ENCODE measurements around the gene CYB5B.

The CYB5B gene

DNA sequence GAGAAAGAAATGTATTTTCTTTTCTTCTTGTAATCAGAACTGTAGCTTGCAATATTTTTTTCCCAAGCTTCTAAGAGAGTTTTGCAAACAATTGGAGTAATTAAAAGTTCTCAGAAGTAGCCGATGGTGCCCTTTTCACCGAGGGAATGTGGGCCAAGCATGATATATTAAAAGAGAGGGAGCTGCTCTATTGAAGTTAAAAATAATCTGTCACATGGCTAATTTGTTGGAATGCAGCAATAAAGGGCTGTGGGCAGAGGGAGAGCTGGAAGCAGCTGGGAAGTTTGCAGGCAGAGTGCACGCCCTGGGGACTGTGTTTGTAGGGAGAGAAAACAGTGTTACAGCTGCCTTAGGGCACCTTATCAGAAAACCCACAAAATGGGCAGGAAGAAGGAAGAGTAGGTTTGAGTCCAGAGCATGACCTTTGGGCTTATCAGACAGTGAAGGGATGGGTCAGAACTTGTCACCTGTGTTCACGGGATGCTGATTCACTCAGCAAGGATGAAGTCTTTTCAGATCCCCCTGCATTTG lies 20.1 kb upstream of the CYB5B start:
- H3K4me3 Mint-ChIP-seq: no peak overlapping the region
- H3K27me3 Mint-ChIP-seq: no peaks in the 10 kb centered on the region
- no peaks in the 10 kb centered on the region for H3K36me3 Mint-ChIP-seq
- H3K9me3 Mint-ChIP-seq: no peaks in the 10 kb centered on the region
- ATAC-seq: no peak
- peaks cover 16% of the 10 kb centered on the region for H3K4me1 Mint-ChIP-seq
- no peak overlapping the region for H3K27ac Mint-ChIP-seq

DNA sequence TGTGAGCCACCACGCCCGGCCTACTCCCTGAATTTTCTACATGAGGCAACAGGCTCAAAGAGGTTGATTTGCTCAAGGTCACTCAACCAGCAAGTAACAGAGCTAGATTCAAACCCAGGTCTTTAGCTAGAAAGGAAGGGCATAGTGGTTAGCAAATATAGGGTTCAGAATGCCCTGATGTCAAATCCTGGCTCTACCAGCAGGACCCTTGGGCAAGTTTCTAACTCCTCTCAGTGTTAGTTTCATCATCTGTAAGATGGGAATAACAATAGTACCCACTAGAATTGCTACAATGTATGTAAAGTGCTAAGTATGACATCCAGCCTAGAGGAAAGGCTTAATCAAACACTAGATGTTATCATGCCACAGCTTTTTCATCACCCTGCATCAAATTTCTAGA lies 19.1 kb upstream of the CYB5B start:
- Mint-ChIP-seq H3K27ac (no peak overlapping the region), H3K4me3 (no peak overlapping the region), H3K27me3 (no peaks in the 10 kb centered on the region), H3K4me1 (peaks cover 19% of the 10 kb centered on the region), H3K9me3 (no peaks in the 10 kb centered on the region), H3K36me3 (no peaks in the 10 kb centered on the region)
- no peak for ATAC-seq

- Mint-ChIP-seq H3K27me3 (no peaks in the 10 kb centered on the region), H3K4me3 (no peak overlapping the region), H3K4me1 (peaks cover 19% of the 10 kb centered on the region), H3K36me3 (no peaks in the 10 kb centered on the region), H3K9me3 (no peaks in the 10 kb centered on the region), H3K27ac (no peak overlapping the region)
- no peak for ATAC-seq
These were observed 18.7 kb upstream of the CYB5B start for GRCh38 chr16:69405757-69406156.

GRCh38 chr16:69406780-69407331 lies 17.6 kb upstream of the CYB5B start:
- ATAC-seq: no peak
- Mint-ChIP-seq H3K27ac (no peak overlapping the region), H3K4me3 (no peak overlapping the region), H3K36me3 (no peaks in the 10 kb centered on the region), H3K9me3 (no peaks in the 10 kb centered on the region), H3K4me1 (peaks cover 17% of the 10 kb centered on the region), H3K27me3 (no peaks in the 10 kb centered on the region)

GRCh38 chr16:69407702-69408323 lies 16.6 kb upstream of the CYB5B start:
- Mint-ChIP-seq H3K27me3 (no peaks in the 10 kb centered on the region), H3K4me1 (peaks cover 7% of the 10 kb centered on the region), H3K27ac (no peak overlapping the region), H3K4me3 (no peak overlapping the region), H3K36me3 (no peaks in the 10 kb centered on the region), H3K9me3 (no peaks in the 10 kb centered on the region)
- no peak for ATAC-seq

DNA sequence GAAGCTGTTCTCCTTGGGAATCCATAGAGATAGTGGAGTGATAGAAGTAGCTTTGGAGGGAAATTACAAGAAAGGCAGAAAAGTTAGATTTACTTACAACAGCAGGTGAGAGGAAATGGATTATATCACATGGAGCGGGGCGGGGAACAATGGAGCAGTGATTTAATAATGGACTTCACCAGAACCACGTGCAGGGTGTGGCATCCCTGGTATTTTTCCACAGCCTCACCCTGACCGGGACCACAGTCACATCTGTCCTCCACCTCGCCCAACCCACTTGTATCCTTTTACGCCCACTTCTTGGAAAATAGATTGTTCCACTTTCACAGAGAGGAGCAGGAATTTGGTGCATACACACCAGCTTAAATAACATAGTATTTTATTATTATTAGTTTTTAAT lies 15.9 kb upstream of the CYB5B start:
- H3K27ac Mint-ChIP-seq: no peak overlapping the region

DNA sequence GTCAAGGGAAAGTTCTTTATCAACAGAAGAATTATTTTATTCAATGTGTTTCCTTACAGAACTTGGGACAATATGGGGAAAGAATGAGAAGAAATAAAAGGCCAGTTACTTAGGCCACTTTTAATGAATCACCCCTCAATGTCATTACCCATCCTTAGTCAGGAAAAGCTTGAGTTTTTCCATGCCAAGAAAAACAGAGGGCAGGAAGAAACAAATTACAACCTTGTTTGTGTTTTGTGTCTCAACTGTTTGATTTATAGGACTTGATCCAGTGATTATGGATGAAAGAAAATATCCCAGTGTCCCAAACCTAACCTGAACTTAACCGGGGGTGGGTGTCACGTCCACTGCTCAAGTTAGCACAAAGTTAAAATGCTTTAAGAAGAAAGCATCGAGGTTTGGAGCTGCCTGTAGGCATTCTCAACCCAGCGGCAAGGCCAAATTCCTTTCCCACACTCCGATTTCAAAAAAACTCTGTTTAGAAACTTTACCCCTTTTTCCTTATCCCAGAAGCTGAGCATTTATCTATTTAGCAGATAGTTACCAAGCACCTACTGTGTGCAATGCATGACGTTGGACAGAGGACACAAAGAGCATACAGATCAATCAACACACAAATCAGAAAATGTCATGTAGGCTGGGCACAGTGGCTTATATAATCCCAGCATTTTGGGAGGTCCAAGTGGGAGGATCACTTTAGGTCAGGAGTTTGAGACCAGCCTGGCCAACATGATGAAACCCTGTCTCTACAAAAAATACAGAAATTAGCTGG lies 14.0 kb upstream of the CYB5B start:
- Mint-ChIP-seq H3K4me3 (no peak overlapping the region), H3K4me1 (peaks cover 6% of the 10 kb centered on the region), H3K27ac (peak overlapping the region; percentile 32), H3K36me3 (no peaks in the 10 kb centered on the region), H3K27me3 (no peaks in the 10 kb centered on the region), H3K9me3 (no peaks in the 10 kb centered on the region)
- ATAC-seq: no peak

More for the DNA sequence above, 15.9 kb upstream of the CYB5B start:
- H3K4me1 Mint-ChIP-seq: peaks cover 6% of the 10 kb centered on the region
- no peaks in the 10 kb centered on the region for H3K27me3 Mint-ChIP-seq
- no peak for ATAC-seq
- H3K4me3 Mint-ChIP-seq: no peak overlapping the region
- no peaks in the 10 kb centered on the region for H3K36me3 Mint-ChIP-seq
- no peaks in the 10 kb centered on the region for H3K9me3 Mint-ChIP-seq

GRCh38 chr16:69411064-69411985 lies 13.1 kb upstream of the CYB5B start:
- Mint-ChIP-seq H3K4me3 (no peak overlapping the region), H3K27ac (peak overlapping the region; percentile 32), H3K4me1 (peaks cover 6% of the 10 kb centered on the region), H3K9me3 (no peaks in the 10 kb centered on the region), H3K27me3 (no peaks in the 10 kb centered on the region), H3K36me3 (no peaks in the 10 kb centered on the region)
- no peak for ATAC-seq

GRCh38 chr16:69412287-69412686 lies 12.1 kb upstream of the CYB5B start:
- ATAC-seq: no peak
- no peak overlapping the region for H3K27ac Mint-ChIP-seq
- H3K36me3 Mint-ChIP-seq: no peaks in the 10 kb centered on the region
- no peaks in the 10 kb centered on the region for H3K27me3 Mint-ChIP-seq
- H3K4me3 Mint-ChIP-seq: no peak overlapping the region
- peaks cover 6% of the 10 kb centered on the region for H3K4me1 Mint-ChIP-seq
- H3K9me3 Mint-ChIP-seq: no peaks in the 10 kb centered on the region

DNA sequence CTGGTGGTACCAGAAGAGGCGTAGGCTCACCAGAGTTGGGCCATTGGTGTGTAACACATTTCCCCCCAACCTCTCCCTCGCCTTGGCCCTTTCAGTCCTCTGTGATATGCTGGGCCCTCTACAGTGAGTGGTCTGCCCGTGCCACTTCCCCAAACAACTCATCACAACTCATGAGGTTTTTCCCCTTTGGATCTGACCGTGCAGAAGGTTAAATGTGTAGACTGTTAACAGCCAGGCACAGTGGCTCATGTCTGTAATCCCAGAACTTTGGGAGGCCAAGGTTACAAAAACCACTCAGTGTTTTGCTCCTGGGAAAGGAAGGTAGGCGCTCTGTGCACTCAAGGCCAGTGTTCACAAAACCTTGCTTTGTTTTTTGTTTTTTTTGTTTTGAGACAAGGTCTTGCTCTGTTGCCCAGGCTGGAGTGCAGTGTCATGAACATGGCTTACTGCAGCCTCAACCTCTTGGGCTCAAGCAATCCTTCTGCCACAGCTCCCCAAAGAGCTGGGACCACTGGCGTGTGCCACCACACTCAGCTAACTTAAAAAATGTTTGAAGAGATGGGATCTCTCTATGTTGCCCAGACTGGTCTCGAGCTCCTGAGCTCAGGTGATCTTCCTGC lies 11.3 kb upstream of the CYB5B start:
- no peaks in the 10 kb centered on the region for H3K27me3 Mint-ChIP-seq
- no peak overlapping the region for H3K27ac Mint-ChIP-seq
- no peak overlapping the region for H3K4me3 Mint-ChIP-seq
- no peak for ATAC-seq
- no peaks in the 10 kb centered on the region for H3K36me3 Mint-ChIP-seq
- no peaks in the 10 kb centered on the region for H3K9me3 Mint-ChIP-seq
- peaks cover 6% of the 10 kb centered on the region for H3K4me1 Mint-ChIP-seq

DNA sequence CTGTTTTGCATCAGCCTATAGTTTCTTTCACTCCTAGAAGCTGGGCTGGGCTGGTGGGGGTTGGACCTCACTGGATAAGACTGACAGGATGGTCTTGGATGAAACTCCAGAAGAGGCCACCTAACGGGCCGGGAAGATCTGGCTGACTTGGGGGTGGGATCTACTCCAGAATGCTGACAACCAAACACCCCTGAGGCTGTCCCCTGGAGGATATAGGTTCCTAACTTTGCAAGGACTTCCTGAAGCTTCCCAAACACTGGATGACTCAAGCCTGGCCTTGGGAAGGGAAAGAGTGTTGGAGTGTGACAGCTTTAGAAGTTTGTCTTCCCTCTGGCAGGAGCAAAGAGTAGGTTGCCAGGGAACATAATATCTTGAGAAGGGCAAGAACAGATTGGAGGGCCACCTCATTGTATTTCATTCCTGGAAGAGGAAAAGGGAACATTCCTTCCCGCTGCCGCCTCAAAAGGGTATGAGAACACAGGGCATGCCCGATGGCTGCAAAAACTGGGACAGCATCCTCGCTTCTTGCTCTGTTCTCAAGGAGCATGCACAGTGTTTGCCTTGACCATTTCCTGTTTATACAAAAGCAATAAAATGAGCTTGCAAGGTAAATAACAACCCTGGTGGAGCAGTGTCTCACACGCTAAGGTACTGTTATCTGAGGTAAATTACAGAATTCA lies 6.8 kb upstream of the CYB5B start:
- no peaks in the 10 kb centered on the region for H3K4me1 Mint-ChIP-seq
- H3K27me3 Mint-ChIP-seq: no peaks in the 10 kb centered on the region
- ATAC-seq: no peak

DNA sequence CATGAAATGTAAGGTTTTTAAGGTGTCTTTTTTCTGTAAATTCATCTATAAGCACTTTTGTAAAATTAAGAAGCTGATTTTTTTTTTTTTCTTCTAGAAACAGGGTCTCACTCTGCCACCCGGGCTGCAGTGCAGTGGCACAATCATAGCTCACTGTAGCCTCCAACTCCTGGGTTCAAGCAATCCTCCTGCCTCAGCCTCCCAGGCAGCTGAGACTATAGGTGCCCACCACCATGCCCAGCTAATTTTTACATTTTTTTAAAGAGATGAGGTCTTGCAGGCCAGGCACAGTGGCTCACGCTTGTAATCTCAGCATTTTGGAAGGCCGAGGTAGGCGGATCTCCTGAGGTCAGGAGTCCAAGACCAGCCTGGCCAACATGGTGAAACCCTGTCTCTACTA lies 4.5 kb upstream of the CYB5B start:
- Mint-ChIP-seq H3K36me3 (no peaks in the 10 kb centered on the region), H3K9me3 (peaks cover 3% of the 10 kb centered on the region), H3K4me1 (peaks cover 11% of the 10 kb centered on the region), H3K4me3 (no peak overlapping the region), H3K27ac (no peak overlapping the region), H3K27me3 (no peaks in the 10 kb centered on the region)
- no peak for ATAC-seq

More for the DNA sequence above, 6.8 kb upstream of the CYB5B start:
- H3K27ac Mint-ChIP-seq: no peak overlapping the region
- H3K36me3 Mint-ChIP-seq: no peaks in the 10 kb centered on the region
- no peak overlapping the region for H3K4me3 Mint-ChIP-seq
- H3K9me3 Mint-ChIP-seq: no peaks in the 10 kb centered on the region

- Mint-ChIP-seq H3K4me3 (peak overlapping the region; percentile 52), H3K27ac (no peak overlapping the region)
- ATAC-seq: no peak
These were observed 1.2 kb upstream of the CYB5B start for GRCh38 chr16:69423189-69423588.

More at GRCh38 chr16:69423189-69423588, 1.2 kb upstream of the CYB5B start:
- Mint-ChIP-seq H3K27me3 (no peaks in the 10 kb centered on the region), H3K36me3 (peaks cover 4% of the 10 kb centered on the region), H3K9me3 (peaks cover 3% of the 10 kb centered on the region), H3K4me1 (peaks cover 17% of the 10 kb centered on the region)
